GM12878 (cell line): ENCODE data around the gene TCTN1.

Experiments used
- BACH1 ChIP-seq: fragments of 450-650 bp; IDR thresholded peaks from 2 replicates; pipeline ENCODE4 v1.6.1; 2017; ENCODE audit warnings: mild to moderate bottlenecking, borderline replicate concordance
- CTCF ChIP-seq, 3 experiments: IDR thresholded peaks in 2 of 3; conservative IDR thresholded peaks in 1 of 3; 2 replicates each; pipeline ENCODE4 v1.5.1; 2011; ENCODE audit warnings: low read depth in 3 of 3, low read length in 3 of 3, mild to moderate bottlenecking in 3 of 3, control low read depth in 2 of 3, moderate library complexity in 2 of 3, inconsistent platforms in 1 of 3, mixed read lengths in 1 of 3; ENCODE audit not compliant: control insufficient read depth in 2 of 3, insufficient read depth in 1 of 3; ENCODE audit errors: extremely low read depth in 1 of 3
- EZH2 ChIP-seq: IDR thresholded peaks from 2 replicates; pipeline ENCODE4 v1.6.1; 2012; ENCODE audit warnings: low read depth, mild to moderate bottlenecking, control low read depth, inconsistent platforms, low read length, borderline replicate concordance; ENCODE audit not compliant: control insufficient read depth
- FOXM1 ChIP-seq: IDR thresholded peaks from 2 replicates; pipeline ENCODE4 v1.6.1; 2012; ENCODE audit warnings: low read depth, mild to moderate bottlenecking, inconsistent platforms, low read length, moderate library complexity
- HDAC6 ChIP-seq: fragments of 200-600 bp; sonication (generic); IDR thresholded peaks from one replicate; pipeline ENCODE4 v1.8.0; 2017; ENCODE audit warnings: antibody characterized with exemption; ENCODE audit not compliant: unreplicated experiment
- MAX ChIP-seq: IDR thresholded peaks from 2 replicates; pipeline ENCODE4 v1.6.1; 2012; ENCODE audit warnings: low read depth, low read length, improper control_type of control experiment
- NFIC ChIP-seq: IDR thresholded peaks from 2 replicates; pipeline ENCODE4 v1.6.1; 2012; ENCODE audit warnings: low read depth, mild to moderate bottlenecking, inconsistent platforms, low read length, moderate library complexity
- PKNOX1 ChIP-seq: fragments of 450-650 bp; IDR thresholded peaks from 2 replicates; pipeline ENCODE4 v1.6.1; 2016; ENCODE audit warnings: mild to moderate bottlenecking
- POLR2A ChIP-seq: IDR thresholded peaks from 2 replicates; pipeline ENCODE4 v1.6.1; 2011; ENCODE audit warnings: low read depth, mild to moderate bottlenecking, low read length
- ZNF24 ChIP-seq: fragments of 450-650 bp; IDR thresholded peaks from 2 replicates; pipeline ENCODE4 v1.6.1; 2017; ENCODE audit warnings: antibody characterized with exemption, mild to moderate bottlenecking
- TF ChIP-seq, protein P1 (sequence below): fragments of 450-650 bp; IDR thresholded peaks from 2 replicates; pipeline ENCODE4 v1.6.1; 2017; ENCODE audit warnings: mild to moderate bottlenecking, low read depth, inconsistent platforms; ENCODE audit not compliant: poor library complexity, severe bottlenecking

DNA sequence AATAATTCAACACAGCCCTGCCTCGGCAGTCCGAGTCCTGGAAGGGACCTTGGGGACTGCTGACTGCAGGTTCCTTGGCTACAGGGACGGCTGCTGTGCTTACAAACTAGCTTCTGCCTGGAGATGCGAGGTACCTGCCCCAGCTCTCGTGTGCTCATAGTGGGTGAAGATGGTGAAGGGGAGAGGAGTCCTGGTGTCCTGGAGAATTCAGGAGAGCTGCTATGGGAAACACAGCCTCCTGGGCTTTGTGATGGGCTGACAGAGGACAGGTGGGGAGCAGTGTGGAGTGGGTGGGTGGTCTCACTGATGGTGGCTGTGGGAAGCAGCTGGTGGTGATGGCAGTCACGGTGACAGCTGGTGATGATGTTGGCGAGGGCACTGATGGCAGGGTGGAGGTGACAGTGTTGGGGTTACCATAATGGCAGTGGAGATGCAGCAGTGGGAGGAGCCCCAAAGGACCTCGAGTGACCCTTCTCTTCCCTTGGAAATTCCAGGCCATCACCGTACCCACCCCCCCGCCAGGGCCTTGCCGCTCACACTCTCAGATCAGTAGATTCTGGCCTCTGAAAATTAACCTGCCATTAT is 42.2 kb downstream of the TCTN1 start:
- TF ChIP-seq FOXM1 (no peak), PKNOX1 (no peak), EZH2 (no peak), CTCF (IDR thresholded peaks at IDR 0.05 in 2 of 3, conservative IDR thresholded peaks at IDR 0.05 in 1 of 3; ENCODE audit: control insufficient read depth in 2 of 3, extremely low read depth in 1 of 3, insufficient read depth in 1 of 3, low read depth in 3 of 3, low read length in 3 of 3) (no peak), NFIC (no peak), ZNF24 (no peak), BACH1 (no peak), HDAC6 (no peak), POLR2A (no peak; the same call in 1 of the 2 replicates), MAX (no peak)
- TF ChIP-seq, protein P1, sequence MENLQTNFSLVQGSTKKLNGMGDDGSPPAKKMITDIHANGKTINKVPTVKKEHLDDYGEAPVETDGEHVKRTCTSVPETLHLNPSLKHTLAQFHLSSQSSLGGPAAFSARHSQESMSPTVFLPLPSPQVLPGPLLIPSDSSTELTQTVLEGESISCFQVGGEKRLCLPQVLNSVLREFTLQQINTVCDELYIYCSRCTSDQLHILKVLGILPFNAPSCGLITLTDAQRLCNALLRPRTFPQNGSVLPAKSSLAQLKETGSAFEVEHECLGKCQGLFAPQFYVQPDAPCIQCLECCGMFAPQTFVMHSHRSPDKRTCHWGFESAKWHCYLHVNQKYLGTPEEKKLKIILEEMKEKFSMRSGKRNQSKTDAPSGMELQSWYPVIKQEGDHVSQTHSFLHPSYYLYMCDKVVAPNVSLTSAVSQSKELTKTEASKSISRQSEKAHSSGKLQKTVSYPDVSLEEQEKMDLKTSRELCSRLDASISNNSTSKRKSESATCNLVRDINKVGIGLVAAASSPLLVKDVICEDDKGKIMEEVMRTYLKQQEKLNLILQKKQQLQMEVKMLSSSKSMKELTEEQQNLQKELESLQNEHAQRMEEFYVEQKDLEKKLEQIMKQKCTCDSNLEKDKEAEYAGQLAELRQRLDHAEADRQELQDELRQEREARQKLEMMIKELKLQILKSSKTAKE, result no peak
